Testis (tissue), 2 donors: ENCODE results near the gene JAM3.

ENCODE experiments used
- POLR2A ChIP-seq: fragments of 450-650 bp; IDR thresholded peaks from one replicate; pipeline ENCODE4 v1.6.1; 2017; ENCODE audit warnings: antibody characterized with exemption, mild to moderate bottlenecking, moderate library complexity
- TF ChIP-seq, protein P1 (sequence below), 3 experiments: fragments of 450-650 bp in 2 of 3; fragments of 200-600 bp in 1 of 3; sonication (generic) in 1 of 3; IDR thresholded peaks; one replicate each; pipeline ENCODE4 v1.5.1; 2016 to 2019; ENCODE audit warnings: antibody characterized with exemption in 3 of 3, mild to moderate bottlenecking in 2 of 3, moderate library complexity in 1 of 3

DNA sequence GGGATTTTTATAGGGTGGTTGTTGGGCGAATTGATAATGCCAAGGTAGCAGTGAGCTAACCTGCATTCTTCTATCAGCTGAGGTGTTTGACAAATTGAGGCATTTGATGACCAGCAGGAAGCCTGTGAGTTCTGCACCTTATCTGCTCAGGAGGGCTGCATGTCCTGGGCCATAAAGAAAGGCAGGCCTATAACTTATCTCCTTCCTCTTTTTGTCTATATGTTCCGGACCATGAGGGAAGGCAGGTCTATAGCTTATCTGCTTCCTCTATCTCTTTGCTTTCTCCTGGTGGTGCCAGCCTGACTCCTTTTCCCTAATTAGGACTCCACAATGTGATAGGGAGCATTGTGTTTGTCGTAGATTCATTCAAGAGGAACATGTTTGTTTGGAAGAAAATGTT is 8.6 kb upstream of the JAM3 start:
- TF ChIP-seq POLR2A: no peak
- TF ChIP-seq, protein P1, sequence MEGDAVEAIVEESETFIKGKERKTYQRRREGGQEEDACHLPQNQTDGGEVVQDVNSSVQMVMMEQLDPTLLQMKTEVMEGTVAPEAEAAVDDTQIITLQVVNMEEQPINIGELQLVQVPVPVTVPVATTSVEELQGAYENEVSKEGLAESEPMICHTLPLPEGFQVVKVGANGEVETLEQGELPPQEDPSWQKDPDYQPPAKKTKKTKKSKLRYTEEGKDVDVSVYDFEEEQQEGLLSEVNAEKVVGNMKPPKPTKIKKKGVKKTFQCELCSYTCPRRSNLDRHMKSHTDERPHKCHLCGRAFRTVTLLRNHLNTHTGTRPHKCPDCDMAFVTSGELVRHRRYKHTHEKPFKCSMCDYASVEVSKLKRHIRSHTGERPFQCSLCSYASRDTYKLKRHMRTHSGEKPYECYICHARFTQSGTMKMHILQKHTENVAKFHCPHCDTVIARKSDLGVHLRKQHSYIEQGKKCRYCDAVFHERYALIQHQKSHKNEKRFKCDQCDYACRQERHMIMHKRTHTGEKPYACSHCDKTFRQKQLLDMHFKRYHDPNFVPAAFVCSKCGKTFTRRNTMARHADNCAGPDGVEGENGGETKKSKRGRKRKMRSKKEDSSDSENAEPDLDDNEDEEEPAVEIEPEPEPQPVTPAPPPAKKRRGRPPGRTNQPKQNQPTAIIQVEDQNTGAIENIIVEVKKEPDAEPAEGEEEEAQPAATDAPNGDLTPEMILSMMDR (IDR thresholded peaks at IDR 0.05): no peak
